Vagina (tissue), 2 donors: ENCODE results near the gene TRUB1.

ENCODE experiments used
- POLR2A ChIP-seq, 2 donors: fragments of 450-650 bp; IDR thresholded peaks; one replicate each; pipeline ENCODE4 v1.6.1; 2017; ENCODE audit warnings: antibody characterized with exemption in 2 of 2, mild to moderate bottlenecking in 2 of 2, moderate library complexity in 2 of 2
- POLR2AphosphoS5 ChIP-seq, 2 donors: sonication (generic); formaldehyde crosslinking; IDR thresholded peaks; one replicate each; pipeline ENCODE4 v1.9.0; 2017; ENCODE audit warnings: antibody characterized with exemption in 2 of 2, mild to moderate bottlenecking in 2 of 2, low read depth in 1 of 2; ENCODE audit not compliant: insufficient read depth in 1 of 2
- TF ChIP-seq, protein P1 (sequence below), 3 experiments: fragments of 450-650 bp in 2 of 3; fragments of 200-600 bp in 1 of 3; sonication (generic) in 1 of 3; IDR thresholded peaks; one replicate each; pipeline ENCODE4 v1.5.1; 2017 to 2019; ENCODE audit warnings: antibody characterized with exemption in 3 of 3, mild to moderate bottlenecking in 2 of 3, moderate library complexity in 2 of 3

DNA sequence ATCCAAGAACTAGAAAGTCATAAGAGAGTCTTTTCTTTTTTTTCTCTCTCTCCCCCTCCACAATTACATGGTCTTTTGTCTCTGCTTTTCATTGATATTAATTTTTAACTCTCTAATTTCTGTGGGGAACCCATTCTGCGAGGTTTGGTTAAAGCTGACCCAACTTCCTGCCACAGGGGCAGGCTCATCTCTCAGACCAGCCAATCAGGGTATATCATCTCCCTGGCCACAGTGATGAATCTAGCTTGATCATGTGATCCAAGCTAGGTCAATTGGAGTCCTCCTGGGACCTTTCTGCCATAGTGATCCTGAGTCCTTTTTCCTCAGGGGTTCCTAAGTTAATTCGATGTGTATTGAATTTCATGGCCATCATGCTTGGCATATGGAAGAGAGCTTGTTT is 38.0 kb upstream of the TRUB1 start:
- TF ChIP-seq, protein P1, sequence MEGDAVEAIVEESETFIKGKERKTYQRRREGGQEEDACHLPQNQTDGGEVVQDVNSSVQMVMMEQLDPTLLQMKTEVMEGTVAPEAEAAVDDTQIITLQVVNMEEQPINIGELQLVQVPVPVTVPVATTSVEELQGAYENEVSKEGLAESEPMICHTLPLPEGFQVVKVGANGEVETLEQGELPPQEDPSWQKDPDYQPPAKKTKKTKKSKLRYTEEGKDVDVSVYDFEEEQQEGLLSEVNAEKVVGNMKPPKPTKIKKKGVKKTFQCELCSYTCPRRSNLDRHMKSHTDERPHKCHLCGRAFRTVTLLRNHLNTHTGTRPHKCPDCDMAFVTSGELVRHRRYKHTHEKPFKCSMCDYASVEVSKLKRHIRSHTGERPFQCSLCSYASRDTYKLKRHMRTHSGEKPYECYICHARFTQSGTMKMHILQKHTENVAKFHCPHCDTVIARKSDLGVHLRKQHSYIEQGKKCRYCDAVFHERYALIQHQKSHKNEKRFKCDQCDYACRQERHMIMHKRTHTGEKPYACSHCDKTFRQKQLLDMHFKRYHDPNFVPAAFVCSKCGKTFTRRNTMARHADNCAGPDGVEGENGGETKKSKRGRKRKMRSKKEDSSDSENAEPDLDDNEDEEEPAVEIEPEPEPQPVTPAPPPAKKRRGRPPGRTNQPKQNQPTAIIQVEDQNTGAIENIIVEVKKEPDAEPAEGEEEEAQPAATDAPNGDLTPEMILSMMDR (IDR thresholded peaks at IDR 0.05) = no peak
- TF ChIP-seq POLR2AphosphoS5 (IDR thresholded peaks at IDR 0.05; ENCODE audit: insufficient read depth in 1 of 2, low read depth in 1 of 2) (no peak), POLR2A (IDR thresholded peaks at IDR 0.05) (no peak)
